Activated T-cell treated with anti-CD3 and anti-CD28 coated beads, Interleukin-2, amount 50 U/mL, for 48 hours (primary cell): ENCODE data around the gene CENPO.
A peak's percentile ranks its signal among the peaks of the same experiment; 100 is the strongest.
"Not testable (repeated sequence)": the region's sequence is repeated elsewhere in the genome, so short reads cannot be mapped to it uniquely, and the experiment has no call there.

Source experiments
- DNase-seq, 2 experiments: peaks; one replicate each; pipeline ENCODE4 v3.0.0-alpha.2; 2020

CENPO gene

DNA sequence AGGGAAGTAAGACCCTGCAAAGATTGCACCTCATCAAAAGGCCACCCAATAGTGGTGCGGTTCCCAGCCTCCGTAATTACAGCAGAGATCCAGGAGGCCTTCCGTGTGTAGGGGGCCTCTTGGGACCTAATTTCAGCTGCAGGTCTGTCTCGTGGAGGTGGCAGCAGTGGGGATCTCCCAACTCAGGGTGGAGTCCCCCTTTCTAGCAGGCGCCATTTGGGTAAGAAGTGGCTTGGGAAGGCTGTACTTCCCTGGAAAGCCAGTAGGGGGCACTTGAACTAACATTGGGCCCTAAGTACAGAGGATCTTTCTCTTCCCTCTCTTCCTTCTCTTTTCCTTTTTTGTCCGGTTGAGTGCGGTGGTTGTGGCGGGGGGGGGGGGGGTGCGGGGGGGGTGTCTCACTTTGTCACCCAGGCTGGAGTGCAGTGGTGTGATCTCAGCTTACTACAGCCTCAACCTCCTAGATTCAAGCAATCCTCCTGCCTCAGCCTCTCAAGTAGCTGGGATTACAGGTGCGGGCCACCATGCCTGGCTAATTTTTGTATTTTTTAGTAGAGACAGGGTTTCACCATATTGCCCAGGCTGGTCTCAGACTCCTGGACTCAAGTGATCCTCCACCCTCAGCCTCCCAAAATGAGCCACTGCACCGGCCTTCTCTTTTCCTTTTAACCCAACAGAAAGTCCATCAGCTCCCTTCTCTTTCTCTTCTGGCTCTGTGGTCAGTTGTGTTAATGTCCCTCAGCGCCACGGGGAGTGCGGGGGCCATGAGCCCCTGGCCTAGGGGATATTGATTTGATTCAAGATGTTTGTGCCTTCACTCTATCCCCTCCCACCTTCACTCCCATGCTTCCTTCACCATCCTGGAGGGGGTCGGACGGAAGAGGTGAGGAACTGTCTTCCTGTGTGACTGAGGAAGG is 32.0 kb downstream of the CENPO start:
- peak; percentile 60 to 67 for DNase-seq

DNA sequence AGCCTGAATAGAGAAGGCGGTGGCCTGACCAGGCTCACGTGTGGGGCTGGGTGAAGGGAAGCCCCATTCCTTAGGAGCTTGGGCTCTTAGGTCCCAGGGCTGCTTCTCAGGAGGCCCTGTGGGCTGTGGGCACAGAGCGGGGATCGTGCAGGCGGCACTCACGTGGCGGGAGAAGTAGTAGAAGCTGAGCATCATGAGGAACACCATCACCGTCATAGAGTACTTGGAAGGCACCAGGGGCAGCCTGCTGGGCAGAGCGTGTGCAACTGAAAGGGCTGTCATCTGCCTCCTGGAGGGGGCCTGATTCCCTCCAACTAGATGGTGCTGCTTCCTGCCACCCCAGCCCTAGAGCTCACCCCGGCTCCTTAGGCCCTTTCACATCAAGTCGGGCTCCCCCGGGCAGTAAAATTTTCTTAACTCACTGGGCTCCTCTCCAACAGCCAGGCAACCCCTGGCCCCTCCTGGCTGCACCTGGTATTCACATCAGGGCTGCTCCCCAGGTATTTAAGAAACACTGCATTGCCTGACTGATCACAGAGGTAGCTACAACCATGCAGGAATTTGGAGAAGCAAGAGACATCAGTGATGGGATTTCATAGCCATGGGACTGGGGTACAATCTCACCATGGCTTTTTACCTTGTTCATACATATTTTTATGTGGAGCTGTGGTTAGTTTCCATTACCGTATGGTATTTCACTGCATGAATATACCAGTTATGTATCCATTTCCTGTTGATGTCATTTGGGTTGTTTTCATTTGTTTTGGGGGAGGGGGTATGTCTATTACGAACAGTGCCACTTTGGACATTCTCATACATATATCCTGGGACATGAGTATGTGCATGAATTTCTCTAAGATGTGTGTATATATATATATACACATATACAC is 32.9 kb downstream of the CENPO start:
- peak; percentile 18 to 26 for DNase-seq

DNA sequence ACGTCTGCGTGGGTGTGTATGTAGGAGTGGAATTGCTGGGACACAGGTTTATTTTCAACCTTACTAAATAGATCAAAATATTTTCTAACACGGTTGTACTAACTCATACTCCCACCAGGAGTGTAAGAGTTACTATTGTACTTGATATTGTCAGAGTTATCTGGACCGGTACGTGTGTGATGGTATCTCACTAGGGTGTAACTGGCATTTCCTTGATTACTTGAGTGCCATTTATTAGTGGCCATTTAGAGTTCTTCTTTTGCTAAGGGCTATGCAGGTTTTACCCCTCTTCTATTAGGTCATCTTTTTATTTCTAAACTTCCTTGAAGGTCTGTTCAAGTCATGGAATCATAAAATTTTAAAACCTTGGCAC is 33.5 kb downstream of the CENPO start:
- no peak for DNase-seq

DNA sequence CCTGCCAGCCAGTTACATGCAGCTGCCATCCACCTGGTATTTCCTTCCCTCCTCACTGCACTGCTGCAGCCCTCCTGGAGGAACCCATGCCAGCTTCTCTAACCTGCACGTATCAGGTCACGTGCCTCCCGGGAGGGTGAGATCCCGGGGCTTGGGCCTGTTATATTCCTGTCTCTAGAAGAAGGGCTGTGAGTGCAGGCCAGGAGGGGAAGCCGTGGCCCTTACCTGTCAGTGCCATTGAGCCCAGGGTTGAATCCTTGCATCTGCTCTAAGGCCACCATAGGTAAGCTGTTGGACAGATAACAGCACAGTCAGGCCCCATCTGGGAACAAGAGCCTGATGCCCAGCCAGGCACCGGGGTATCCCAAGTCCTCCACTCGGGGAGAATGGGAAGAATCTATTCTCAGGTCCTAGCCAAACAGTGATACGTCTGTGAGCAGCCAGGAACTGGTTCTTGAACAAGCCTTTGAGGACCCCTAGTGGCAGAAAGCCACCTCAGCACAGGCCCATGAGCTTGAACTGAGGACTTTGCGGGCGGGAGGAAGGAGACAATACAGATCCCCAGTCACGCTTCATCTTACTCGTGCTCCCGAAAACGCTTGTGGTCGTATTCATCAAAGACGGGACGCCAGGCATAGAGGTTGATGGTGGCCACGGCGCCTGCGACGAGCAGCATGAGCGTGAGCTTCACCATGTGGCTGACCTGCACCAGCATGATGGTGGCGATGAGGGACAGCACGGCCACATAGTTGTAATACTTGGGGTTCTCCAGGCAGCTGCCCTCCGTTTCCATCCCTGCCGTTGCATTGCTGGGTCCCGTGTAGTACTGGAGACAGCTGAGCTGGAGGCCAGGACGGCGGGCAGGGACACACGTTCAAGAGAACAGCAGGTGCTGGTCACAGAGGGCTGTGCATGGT is 34.4 kb downstream of the CENPO start:
- peak; percentile 75 to 81 for DNase-seq

DNA sequence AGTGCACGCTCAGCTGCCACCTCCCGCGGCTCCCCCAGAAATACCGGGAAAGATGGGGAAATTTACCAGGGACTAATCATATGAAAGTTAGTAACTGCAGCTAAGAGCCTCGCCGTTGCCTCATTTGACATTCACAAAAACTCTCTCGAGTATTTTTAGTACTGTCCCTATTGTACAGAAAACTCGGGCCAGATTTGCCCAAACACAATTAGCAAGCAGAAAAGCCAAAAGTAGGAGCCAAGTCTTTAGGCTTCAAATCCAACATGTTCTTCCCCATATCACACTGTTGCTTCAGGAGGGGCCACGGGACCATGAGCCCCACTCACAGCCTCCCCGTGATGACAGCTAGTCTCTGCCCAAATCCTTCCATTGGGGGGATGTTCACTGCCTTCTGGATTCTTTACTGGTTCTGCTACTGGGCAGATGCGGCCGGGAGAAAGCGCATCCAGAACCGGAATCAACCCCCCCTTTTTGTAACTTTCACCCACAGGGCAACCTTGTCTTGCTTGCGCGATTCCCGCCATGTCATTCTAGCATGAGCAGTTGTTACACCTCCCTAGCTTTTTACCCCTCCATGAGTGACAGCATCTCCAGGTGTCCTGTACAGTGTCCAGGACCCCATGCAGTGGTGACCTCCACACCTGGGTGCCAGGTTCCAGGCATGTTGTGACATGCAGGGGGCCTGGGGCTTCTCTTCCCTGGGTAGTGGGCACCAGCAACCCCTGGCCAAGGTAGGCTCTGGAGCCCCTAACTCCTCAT is 35.2 kb downstream of the CENPO start:
- DNase-seq, result no peak

DNA sequence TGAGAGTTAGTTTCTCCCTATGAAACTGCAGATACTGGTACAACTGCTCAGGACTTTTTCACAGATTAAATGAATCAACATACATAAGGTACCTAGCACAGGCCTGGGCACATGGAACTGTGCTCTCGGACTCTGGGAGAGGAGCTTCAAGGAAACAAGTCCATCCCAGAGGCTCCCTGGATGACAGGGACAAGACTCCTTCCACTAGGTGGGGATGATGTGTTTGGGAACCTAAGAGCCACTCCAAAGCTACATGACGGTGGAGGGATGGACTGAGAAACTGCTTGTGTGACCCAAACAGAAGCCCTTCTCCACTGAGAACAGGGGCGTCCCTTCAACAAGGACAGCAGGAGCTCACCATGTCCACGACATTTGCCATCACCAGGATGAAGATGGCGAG is 37.1 kb downstream of the CENPO start:
- no peak for DNase-seq

DNA sequence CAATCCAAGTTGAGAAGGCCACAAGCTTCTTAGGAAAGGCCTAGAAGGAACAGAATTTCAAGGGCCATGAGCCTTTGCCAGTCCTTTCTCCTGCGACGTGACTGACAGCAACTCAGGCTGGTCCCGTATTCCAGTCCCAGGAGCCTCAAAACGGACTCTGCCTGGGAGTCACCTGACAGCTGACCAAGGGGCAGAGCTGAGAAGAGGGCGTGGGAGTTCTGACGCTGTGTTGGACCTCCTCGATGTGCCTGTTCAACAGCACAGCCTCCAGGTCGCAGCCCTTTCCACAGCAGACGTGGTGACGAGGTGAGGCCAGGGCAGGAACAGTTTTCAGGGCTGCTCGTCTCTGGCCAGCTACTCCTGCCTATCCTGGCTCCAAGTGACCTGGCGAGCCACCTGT is 37.6 kb downstream of the CENPO start:
- DNase-seq, result no peak

DNA sequence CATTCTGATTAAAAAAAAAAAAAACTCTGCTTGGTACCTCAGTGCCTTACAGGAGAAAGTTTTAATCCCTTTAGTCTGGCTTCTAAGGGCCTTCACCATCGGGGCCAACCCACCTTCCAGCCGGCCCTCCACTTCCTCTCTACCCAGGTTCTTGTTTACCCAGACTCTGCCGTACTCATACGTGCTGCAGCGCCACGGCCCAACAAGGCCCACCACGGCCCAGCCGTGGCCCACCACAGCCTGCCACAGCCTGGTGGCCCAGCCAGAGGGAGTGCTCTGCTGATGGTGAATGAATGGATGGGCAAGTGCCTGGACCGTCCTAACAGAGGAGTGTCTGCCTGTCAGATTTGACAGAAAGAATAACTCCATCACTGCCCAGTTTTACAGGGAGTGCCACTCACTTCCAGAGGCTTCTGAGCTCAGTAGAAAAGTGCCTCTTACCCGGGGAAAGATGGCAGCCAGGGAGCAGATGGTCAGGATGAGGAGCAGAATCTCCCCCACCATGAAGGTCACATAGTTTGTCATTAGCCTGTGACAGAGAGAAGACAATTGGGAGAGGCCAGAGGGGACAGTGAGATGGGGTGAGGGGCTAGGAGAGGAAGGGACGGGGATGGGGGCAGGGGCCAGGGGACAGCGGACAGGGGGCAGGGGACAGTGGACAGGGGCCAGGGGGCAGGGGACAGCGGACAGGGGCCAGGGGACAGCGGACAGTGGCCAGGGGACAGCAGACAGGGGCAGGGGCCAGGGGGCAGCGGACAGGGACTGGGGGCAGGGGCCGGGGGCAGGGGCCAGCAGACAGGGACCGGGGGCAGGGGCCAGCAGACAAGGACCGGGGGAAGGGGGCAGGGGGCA is 38.2 kb downstream of the CENPO start:
- no peak for DNase-seq

DNA sequence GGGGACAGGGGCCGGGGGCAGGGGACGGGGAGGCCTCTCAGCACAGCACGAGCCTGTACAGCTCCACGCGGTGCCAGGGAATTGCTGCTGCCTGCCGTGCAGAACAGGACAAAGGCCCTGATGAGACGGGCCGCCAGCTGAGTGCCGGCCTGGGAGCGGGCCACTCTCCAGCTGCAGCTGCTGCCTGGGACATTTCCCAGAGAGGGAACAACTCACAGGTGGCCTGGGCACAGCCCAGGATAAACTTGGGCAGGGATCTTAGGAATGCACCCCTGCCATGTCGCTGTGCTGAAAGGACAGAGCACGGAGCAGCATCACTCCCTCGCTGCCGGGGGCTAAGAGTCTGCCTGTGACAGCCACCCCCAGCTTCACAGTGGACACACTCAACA is 38.8 kb downstream of the CENPO start:
- DNase-seq, result no peak

DNA sequence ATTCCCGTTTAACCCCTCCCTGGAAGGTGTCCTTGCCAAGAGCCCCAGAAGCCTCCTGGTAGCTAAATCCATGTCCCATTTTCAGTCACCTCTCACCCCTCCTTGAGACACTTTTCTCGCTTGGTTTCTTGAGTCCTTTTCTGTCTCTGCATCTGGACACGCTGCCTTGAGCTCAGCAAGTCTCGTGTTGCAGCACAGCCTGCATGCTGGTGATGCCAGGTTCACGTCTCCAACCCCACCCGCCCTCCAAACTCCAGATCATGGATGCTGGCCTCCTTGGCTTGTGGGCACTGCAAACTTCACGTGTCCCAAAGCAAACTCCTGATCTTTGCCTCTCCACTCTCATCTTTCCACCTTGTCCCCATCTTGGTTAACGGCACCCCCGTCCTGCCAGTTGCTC is 39.3 kb downstream of the CENPO start:
- DNase-seq, result no peak

DNA sequence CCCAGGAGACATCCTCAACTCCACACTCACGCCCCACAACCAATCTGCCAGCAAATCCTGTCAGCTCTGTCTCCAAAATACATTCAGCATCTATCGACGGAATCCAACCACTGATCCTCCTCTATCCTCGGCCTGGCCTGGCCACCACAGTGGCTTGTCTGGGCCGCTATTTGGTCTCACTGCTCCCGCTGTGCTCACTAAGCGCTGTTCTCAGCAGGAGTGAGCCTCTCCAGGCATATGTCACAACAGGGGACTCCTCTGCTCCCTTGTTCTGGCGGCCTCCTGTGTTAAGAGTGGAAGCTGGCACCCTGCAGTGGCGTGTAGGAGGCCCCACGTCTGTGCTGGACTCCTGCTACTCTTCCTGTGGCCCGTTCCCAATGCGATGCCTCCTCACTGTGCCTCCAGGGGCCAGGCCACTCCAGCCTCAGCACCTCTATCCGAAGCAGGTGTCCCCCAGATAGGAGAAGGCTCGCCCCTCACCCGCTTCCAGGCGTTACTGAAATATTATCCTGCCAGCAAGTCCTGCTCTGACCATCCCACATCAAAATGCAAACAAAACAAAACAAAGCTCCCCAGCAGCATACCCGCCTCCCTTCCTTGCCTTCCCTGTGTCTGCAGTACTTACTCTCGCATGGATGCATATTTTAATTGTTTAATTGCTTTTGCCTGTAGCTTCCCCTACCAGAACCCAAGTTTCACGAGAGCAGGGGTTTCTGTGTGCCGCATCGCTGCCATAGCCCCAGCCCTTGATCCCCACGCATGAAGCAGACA is 39.9 kb downstream of the CENPO start:
- no peak for DNase-seq

DNA sequence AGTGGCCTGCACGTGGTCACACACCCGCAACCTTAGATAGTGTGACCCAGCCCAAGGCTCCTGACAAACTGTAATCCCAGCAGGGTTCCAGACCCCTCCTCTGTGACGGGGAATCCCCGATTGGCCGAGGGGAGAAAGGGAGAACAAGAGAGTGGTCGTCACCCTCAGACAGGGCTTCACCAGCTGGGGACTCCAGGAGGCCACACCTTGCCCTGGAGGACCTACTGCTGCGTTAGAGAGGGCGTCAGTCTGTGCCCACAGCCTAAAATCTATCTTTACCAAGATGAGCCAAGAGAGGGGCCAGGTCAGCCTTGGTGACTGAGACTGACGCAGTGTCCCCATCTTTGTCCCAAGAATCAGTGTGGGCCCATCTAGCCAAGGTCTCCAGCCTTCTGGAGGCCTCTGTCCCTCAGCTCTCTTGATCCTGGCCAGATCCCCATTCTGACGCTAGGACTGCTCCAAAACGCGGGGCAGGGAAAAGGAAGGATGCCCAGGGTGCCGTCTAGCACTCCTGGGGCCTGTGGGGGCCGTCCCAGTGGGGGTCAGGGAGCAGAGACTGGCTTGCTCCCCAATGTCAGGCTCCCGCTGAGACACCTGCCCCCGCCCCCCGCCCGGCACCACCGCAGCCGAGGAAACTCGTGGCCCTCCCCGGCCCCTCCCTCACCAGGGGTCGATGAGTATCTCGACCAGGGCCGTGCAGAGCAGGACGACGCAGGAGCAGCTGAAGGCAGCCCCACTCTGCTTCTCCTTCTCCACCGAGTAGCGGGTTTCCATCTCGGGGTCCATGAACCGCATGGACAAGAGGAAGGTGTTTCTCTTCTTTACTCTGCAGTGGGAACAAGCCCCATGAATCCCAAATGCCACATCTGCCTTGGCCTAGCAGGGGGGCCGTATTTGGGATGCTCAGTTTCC is 40.9 kb downstream of the CENPO start:
- no peak for DNase-seq

DNA sequence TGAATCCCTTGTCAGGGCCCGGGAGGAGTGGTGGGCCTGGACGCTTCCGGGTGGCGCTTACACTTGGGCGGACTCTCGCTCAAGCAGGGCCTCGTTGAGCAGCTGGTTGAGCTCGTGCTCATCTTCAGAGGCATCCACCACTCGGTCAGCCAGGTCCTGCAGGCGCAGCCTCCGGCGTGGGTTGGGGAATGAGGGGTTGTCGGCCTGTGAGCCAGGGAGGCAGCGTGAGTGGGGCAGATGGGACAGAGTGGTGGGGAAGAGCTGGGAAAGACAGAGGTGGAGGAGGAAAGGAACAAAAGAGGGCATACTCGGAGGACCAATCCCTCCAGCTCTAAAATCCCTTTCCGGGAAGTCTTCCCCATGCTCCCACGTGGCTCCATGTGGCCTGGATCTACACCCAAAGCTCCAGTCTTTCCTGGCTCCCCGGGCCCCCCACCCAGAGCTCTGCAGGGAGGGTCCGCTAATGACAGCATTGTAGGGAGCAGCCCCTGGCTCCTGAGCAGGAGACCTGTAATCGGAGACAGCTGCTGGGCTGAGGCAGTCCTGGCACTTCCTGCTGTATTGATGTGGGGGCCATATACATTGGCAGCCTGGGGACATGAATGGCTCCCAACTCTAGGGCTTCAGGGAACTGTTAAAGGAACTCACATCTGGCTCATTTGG is 41.6 kb downstream of the CENPO start:
- no peak for DNase-seq

DNA sequence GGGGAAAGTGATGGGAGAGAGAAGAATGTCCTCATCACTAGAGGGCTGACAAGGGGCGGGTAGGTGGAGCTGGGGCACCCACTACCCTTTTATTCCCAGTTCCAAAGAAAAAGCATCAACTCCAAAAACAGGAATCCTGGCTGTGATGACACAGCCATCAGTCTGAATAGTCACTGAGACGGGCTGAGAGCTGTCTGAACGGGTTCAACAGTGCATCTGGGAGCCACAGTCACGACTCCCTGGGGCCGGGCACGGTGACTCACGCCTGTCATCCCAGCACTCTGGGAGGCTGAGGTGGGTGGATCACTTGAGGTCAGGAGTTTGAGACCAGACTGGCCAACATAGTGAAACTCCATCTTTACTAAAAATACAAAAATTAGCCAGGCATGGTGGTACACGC is 42.2 kb downstream of the CENPO start:
- DNase-seq, result not testable (repeated sequence)

DNA sequence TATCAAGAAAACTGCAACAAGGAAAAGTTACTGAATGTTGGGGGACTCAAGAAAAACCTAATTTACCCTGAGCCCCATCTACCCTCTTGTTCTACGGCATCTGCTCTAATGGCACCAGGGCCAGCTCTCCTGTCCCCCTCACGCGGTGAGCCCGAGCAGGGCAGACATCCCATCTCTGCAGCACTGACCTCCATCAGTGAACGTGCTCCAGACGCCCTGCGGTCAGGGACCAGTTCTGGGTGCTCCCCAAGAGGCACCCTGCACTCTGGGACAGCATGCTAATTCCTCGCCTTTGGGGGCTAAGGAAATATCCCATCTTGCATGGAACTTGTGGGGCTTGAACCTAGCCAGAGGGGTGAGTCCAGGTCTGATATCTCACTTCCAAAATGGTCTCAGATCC is 43.0 kb downstream of the CENPO start:
- DNase-seq, result no peak

DNA sequence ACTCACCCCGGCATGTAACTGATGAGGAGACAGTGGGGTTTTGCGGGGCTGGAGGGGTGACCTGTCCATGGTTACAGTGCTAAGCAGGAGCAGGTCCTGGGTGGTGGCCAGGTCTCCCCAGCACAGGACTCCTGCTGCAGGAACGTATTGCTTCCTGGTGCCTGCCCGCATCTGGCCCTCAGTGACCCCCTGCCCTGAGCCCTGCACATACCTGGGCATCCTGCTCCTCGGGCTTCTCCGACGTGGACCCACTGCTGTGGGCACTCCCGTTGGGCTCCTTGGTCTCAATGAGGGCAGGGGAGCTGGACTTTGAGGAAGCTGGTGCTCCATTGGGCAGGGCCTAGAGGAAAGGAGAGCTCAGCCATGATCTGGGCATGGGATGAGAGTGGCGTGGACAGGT is 43.5 kb downstream of the CENPO start:
- DNase-seq, result no peak

DNA sequence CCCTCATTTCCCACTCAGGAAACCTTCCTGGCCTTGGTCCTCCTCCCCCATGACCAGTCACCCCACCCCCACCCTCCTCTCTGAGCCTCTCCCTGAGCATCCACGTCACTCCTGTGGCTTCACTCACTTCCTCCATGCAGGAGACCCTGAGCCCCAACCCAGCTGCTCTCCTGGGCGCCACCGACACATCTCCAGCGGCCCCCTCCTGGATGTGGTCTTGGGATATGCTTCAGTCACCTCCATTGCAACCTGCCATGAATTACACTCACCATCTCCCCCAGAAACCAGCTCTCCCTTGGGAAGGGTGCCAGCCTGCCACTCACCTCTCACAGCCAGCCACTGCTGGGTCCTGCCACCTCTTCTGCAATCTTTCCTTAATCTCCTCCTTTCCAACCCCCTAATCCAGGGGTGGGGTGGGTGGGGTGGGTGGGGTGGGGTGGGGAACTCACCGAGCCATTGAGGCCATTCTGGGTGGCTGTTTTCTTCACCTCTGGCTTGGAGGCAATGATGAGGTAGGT is 44.8 kb downstream of the CENPO start:
- no peak for DNase-seq

DNA sequence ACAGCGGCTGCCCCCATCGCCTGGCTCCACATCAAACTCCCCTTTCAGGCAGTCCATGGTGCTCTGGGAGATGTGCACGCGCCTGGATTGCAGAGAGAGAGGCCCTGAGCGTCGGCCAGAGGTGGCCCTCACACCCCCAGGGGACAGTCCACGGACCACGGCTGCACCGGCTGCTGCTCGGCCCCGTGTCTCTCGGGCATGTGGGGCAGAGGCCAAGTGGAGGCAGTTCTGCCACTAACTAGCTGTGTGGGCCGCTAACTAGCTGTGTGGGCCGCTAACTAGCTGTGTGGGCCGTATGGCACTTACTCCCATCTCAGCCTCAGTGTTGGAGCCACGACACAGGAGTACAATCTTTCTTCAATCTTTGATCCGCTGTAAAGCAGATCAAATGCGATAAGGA is 45.3 kb downstream of the CENPO start:
- DNase-seq, result no peak
